Measurements from ENCODE around the gene ZNF777. TPM values are rescaled to one million over a fixed set of nuclear protein-coding genes. Genes with fewer than 3 reads are reported as not detected.

Gene ZNF777
- total and polyA plus RNA-seq, 9 of the 15 experiments (the other 6 are each of a cell fraction or from before 2014, with no cell fraction given): 0.11 to 32.6 (median 9.0) TPM

GRCh38 chr7:149460493-149461277 lies at the start of gene ZNF777 (continued):
- no peak for TF ChIP-seq BRD4 (IDR thresholded peaks at IDR 0.05)
- peak in 1 of 2 experiments; percentile 47; a peak in 2 of 4 replicates for TF ChIP-seq RCOR1 (IDR thresholded peaks at IDR 0.05; ENCODE audit: borderline replicate concordance in 1 of 2, low read depth in 2 of 2, low read length in 2 of 2)
- TF ChIP-seq RBM22 (IDR thresholded peaks at IDR 0.05; ENCODE audit: low read depth, low read length, poor library complexity, severe bottlenecking): peak; percentile 66
- TF ChIP-seq MED1 (CRISPR knock-in tag; IDR thresholded peaks at IDR 0.05; ENCODE audit: borderline replicate concordance): no peak
- TF ChIP-seq HLTF (IDR thresholded peaks at IDR 0.05): no peak
- TF ChIP-seq ZNF449 (CRISPR knock-in tag; IDR thresholded peaks at IDR 0.05): no peak
- TF ChIP-seq ZBED1 (IDR thresholded peaks at IDR 0.05): no peak; the same call in 1 of the 2 replicates
- TF ChIP-seq TRIM25 (IDR thresholded peaks at IDR 0.05; ENCODE audit: borderline replicate concordance): no peak
- TF ChIP-seq HMG20B (CRISPR knock-in tag; IDR thresholded peaks at IDR 0.05): no peak
- no peak for TF ChIP-seq ZNF277 (CRISPR knock-in tag; IDR thresholded peaks at IDR 0.05; ENCODE audit: borderline replicate concordance)
- no peak for TF ChIP-seq PCBP2 (IDR thresholded peaks at IDR 0.05; ENCODE audit: low read depth, low read length, poor library complexity, severe bottlenecking)
- TF ChIP-seq GTF3C2 (IDR thresholded peaks at IDR 0.05; ENCODE audit: borderline replicate concordance, extremely low read depth, insufficient read length): no peak

Data from K562 (cell line).